ENCODE data around the gene ZRANB1.

DNA sequence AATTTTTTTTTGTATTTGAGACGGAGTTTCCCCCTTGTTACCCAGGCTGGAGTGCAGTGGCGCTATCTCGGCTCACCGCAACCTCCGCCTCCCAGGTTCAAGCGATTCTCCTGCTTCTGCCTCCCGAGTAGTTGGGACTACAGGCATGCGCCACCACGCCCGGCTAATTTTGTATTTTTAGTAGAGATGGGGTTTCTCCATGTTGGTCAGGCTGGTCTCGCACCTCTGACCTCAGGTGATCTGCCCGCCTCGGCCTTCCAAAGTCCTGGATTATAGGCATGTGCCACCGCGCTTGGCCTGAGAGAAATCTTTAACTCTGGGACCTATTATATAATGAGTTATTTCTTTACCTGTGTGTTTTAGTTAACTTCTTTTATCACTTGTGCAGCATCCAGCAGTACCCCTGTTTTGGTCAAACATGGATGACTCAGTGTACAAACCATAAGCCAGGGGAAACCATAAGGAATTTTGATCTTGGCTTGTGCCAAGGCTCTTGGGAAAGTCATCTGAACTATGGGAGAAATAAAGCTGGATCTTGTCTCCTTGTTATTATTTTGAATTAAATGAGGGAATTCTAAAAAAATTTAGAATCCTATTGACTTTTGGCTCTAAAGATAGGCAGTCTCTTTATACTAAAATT lies 23.6 kb upstream of the ZRANB1 start:
- TF ChIP-seq EZH2 (IDR thresholded peaks at IDR 0.05; ENCODE audit: insufficient read depth, poor library complexity, severe bottlenecking) (no peak), EZH2phosphoT487 (IDR thresholded peaks at IDR 0.05; ENCODE audit: insufficient read depth, low read depth) (no peak)

Data from GM23248 (cell line).